GM19452 (cell line): ENCODE results near the gene SDR42E1.
A peak's percentile ranks its signal among the peaks of the same experiment; 100 is the strongest.

ENCODE experiments used
- ATAC-seq: cut with Tn5 transposase; IDR thresholded peaks from one replicate; pipeline ENCODE4 v1.9.1; 2021; ENCODE audit not compliant: unreplicated experiment

SDR42E1 gene, protein sequence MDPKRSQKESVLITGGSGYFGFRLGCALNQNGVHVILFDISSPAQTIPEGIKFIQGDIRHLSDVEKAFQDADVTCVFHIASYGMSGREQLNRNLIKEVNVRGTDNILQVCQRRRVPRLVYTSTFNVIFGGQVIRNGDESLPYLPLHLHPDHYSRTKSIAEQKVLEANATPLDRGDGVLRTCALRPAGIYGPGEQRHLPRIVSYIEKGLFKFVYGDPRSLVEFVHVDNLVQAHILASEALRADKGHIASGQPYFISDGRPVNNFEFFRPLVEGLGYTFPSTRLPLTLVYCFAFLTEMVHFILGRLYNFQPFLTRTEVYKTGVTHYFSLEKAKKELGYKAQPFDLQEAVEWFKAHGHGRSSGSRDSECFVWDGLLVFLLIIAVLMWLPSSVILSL

DNA sequence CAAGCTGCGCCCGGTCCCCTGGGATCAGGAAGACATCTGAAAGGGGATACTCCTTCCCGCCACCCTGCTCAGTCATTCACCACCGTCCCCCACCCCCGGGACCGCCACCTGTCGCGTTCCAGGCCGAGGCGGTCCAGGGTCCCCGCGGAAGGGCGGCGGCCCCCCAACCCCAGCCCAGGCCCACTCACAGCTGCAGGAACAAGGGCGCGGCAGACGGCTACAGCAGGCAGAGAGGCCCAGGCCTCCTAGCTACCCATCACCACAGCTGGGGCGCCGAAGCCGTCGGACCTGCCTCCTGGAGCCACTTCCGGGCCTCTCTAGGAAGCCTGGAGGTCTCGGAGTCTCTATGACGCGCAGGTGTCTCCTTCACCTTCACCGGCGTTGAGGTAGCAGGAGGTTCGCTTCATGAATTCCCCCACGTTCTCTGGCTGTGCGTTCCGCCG lies at the start of gene SDR42E1:
SDR42E1 (minus strand) TSS at position 272 of the 443 bp plus-strand sequence. CDS start 10,612 bp downstream, outside the sequence.
- peak; percentile 84 for ATAC-seq

DNA sequence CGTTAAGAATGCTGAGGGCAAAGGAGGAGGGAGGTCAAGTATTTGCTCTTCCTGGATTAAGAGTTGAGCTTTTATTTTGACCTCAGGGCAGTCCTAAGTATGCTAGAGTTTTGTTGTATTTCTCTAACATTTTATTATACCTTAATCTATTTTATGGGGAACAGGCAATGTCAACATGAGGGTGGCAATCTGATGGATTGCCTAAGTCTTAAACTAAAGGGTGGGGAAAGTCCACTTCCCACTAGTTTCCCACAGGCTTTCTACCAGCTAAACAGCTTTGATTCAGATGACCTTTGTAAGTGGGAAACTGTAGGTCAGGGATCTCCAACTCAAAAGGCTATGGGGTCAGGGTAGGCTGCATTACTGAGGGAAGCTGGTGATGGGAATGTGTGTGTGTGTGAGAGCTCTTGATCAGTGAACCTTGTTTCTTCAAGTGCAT lies 48.7 kb upstream of the SDR42E1 start:
- no peak for ATAC-seq

DNA sequence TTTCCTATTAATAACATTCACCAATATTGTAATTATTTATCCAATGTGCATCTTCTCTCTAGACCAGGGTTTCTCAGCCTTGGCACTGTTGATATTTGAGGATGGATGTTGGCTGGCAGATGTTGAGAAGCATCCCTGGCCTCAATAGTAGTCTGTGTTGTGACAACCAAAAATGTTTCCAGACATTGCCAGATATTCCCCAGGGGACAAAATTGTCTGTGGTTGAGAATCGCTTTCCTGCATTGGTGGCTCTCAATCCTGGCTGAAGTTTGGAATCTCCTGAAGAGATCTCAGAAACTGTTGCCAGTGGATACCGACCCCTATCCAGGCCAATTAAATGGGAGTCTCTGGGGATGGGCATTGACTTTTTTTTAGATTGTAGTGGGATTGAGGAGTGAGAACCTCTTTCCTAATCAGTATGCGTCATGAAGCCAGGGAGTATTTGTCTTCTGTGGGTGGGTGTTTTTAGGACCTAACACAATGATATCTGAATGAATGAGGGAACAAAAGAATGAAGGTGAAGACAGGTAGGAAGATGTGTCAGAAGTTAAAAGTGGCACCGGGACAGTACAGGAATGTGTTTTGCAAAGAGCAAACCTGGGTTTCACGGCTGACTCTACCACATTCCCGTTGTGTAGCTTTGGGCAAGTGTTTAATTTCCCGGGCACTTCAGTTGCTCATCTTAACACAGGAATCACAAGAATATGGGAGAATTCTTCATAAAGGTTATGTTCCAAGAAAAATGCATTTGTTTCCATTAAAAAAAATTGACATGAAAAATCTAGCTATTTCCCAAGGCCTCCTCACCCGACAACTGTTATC lies 48.1 kb upstream of the SDR42E1 start:
- no peak for ATAC-seq

DNA sequence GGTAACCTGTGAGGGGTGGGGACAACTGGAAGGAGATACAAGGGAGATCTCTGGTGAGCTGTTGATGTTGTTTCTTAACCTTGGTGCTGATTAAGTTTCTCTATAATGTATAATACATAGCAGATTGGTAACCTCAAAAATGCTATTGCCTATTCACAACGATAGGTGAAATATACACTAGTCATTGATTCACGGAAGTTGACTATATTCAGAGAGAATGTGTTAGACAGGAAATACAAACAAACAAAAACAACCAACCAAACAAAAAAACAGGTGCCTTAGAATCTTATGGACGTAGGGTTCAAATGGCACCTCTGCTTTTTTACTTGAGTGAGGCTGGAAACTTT lies 45.3 kb upstream of the SDR42E1 start:
- no peak for ATAC-seq

DNA sequence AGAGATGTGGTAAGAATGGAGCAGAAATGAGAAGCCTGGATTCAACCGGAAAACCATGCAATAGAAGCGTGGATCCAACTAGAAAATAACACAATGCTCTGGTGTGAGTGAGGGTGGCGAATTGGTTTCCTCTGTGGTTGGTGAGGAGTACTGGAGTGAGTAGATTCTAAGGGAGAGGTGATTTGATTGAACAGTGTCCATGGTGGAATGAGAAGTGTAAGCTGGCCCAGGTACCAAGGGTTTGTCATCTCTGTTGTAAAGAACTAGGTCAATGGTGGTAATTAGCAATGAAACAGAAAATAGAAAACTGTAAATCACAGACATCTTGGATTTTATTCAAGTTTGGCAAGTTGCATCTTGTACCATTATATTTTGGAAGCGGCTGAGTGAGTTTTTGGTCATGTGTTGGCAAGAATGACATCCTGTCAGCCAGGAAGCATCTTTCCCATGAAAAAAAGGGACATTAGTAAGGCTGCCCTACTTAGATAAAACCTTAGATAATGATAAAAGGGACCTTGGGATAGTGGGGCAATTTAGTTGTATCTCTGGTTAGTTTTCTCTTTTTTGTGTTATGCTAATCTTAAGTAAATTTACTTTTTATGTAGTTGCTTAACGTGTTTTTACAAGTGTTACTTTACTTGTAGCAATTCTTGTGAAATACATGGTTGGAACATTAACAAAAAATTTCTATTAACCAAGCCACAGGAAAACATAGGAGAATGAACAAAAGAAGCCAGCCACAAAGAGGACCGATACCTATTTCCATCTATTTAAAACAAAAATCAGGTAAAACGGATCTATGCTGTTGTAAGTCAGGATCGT lies 44.7 kb upstream of the SDR42E1 start:
- ATAC-seq: no peak

DNA sequence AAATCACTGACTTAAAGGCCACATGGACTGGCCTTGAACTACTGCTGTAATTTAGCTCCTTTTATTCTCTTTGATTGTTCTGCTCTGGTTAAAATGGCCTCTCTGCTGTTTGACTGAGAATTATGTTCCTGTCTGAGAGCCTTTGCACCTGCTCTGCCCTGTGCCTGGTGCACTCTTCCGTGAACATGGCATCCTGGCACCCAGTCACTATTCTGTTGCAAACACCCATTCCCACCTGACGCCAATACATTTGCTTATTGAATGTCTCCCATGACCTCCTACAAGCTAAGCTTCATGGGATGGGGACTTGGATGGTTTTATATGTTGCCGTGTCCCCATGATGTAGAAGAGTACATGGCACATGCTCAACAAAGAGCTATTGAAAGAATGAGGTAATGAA lies 43.8 kb upstream of the SDR42E1 start:
- ATAC-seq: no peak

DNA sequence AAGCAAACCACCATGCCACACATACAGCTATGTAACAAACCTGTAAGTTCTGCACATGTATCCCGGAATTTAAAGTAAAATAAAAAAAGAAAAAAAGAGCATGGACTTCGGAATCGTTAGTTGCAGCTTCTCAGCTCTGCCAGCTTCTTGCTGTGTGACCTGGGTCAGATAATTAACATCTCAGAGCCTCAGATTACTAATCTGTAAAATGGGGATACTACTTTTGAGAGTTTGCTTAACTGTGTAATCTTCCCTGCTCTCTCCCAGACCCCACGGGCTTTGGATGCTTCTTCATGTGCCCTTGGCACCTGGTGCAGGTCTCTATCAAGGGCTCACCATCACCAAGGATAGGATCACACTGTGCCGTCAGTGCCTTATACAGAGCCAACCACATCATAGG lies 40.4 kb upstream of the SDR42E1 start:
- no peak for ATAC-seq

DNA sequence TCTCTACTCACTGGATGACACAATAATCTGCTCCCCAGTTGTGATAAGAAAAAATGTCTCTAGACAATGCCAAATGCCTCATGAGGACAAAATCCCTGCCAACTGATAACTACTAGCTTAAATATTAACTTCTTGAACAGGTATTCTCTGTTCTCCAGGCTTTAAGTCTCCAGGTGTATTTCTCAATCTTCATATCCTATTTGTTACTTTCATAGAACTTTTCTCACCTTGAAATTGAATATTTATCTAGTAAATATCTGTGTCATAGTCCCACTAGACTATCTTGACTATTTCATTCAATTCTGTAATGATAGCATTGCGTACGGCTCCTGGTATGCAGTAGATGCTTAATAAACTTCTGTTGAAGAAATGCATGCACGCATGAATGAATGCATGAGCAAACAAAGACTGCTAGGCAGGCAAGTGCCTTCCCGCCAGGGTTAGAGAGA lies 39.7 kb upstream of the SDR42E1 start:
- ATAC-seq: no peak

DNA sequence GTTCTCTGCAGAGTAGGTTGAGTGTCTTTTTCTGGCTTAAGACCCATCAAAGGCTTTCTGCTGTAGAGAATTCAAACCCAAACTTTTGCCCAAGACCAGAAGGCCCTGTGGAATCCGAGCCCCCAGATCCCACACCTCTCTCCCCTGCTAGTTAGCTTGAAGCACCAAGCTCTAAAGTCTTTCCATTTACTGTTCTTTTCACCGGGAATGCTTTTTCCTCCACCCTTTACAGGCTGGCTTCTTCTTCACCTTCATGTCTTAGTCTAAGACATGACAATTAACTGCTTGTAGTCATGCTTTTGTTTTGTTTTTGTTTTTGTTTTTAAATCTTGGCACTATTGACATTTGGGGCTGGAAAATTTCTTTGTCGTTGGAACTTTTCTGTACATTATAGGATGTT lies 39.2 kb upstream of the SDR42E1 start:
- ATAC-seq: no peak

DNA sequence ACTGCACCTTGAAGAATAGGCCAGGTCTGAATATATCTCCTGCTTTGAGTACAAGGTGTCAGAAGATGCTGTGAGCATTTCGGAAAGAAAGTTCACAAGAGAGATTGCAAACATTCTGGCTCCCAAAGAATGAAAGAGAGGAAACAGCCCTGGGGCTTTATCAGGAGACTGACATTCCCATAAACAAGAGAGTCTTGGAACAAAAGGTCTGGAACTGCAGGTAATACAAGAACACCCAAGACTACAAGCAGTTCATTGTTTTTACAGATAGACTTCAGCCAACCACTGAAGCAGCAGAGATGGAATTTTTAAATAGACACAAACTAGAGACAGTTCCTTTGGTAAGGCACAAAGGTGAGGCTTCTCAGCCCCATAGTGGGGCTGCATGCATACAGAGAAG lies 38.2 kb upstream of the SDR42E1 start:
- no peak for ATAC-seq

DNA sequence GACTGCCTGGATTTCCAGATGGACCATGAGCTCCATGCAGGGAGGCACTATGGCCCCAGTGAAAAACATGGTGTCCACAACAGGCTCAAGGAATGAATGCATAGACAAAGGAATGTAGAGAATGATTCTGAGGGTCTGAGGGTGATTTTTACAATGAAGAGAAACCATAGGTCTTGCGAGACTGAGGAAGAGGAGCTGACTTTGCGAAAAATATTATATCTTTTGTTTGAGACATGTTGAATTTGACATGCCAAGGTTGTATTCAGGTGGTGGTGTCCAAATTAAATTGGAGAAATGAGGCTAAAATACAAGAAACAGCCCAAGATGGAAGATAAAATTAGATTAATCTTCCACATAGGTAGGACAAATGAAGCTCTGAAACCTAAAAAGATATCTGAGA lies 36.5 kb upstream of the SDR42E1 start:
- no peak for ATAC-seq

DNA sequence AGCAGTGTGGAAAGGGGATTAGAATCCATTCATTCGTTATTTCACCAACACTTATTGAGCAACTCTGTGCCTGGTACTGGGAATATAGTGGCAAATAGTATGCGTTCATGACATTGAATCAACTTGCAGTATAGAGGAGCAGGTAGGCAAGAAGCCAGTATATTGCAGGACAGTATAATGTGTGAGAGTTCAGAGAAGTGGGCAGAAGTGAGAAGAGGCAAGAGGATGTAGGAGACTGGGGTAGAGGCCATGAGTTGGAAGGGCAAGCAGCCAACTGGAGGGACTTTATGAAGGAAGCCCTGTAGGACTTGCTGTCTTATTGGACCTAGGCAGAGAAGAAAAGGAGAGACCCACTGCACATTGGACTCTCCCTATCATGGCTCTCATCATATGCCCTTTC lies 36.1 kb upstream of the SDR42E1 start:
- no peak for ATAC-seq

DNA sequence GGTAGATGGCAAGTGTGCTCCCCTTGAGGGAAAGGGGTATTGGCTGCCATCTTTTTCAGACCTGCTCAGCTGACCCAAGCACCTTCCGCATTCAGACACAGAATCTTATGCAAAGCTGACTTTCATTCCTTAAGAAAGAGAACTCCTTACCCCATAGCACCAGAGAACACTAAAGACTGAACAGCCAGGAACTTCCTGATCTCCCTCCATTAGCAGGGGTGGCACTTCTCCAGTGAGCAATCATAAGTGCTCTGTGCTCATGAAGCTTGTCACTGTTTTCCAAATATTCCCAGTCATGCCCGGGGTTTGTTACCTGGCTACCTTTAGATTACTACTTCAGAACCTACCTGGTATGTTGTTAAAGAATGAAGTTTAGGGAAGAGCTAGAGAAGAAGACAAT lies 35.7 kb upstream of the SDR42E1 start:
- no peak for ATAC-seq

DNA sequence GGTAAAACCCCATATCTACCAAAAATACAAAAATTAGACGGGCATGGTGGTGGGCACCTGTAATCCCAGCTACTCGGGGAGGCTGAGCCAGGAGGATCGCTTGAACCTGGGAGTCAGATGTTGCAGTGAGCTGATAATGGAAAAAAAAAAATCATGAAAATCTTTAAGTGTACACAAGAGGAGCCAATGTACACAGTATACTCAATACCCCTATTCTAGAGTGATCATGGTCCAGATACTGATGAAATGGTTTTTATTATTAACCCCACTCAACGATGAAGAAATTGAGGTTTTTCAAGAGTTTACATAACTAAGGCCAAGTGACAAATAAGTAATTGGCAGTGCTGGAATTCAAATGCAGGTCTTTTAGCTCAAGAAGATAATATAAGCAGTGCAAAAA lies 35.3 kb upstream of the SDR42E1 start:
- no peak for ATAC-seq

DNA sequence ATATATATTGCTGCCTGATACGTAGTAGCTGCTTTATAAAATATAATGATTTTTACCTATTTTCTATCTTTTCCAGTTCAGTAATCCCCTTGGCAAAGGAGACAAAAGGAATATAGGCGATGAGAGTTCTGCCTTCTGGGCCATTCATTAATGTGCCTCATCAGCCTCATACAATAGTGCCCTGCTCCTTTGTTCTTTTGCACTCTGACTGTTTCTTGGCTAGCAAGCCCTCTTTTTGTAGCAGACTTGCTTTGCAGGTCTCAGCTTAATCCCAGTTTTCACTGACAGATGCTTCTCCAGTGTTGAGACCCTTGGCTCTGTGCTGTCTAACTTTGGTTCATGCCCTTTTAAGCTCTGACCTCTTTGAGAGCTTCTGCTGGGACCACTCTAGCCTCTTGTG lies 34.2 kb upstream of the SDR42E1 start:
- ATAC-seq: no peak

DNA sequence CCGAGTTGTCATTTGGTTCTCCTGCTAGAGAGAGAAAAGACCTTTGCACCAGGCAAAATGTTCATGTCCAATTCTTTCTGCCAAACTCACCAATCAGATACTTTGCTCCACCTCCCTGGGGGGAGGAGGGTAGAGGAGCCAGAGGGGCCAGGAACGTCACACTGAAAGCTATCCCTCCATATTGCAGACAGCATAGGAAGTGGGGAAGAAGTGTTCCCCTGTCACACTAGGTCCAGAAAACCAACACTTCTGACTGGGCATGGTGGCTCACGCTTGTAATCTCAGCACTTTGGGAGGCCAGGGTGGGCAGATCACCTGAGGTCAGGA lies 33.3 kb upstream of the SDR42E1 start:
- no peak for ATAC-seq

DNA sequence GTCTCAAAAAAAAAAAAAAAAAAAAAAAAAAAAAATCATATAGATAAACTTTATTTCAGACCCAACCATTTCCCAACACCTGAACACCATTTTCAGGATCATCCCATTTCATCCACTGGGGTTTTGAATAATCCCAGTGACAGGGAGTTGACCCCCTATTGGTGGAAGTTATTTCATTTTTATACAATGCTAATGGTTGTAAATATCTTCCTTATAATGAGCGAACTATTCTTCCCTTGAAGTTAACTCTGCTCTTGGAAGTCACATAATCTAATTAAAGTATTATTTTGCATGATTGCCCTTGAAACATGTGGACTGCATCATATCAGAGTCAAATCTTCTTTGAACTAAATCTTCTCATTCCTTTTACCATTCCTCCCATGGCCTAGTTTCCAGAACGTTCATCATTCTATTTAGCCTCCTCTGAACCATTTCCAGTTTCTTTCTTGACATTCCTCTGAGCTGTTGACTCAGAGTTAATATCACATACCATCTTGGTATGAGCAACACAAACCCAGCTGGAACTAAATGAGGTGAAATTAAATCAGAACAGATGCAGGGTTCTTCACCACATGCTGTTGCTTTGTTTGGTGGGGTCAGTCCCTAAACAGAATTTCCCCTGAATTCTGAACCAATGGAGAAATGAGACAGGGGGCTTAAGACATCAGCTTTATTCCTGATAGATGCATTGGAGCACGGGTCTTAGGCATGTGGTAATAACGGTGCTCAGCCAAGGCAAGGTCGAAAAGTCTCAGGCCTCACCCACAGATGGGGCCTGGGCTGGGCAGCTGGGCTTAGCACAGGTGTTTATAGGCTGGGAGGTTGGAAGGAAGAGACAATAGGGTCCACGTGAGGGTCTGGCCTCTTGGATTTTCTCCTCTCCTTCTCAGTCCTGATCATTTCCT lies 32.7 kb upstream of the SDR42E1 start:
- ATAC-seq: no peak

DNA sequence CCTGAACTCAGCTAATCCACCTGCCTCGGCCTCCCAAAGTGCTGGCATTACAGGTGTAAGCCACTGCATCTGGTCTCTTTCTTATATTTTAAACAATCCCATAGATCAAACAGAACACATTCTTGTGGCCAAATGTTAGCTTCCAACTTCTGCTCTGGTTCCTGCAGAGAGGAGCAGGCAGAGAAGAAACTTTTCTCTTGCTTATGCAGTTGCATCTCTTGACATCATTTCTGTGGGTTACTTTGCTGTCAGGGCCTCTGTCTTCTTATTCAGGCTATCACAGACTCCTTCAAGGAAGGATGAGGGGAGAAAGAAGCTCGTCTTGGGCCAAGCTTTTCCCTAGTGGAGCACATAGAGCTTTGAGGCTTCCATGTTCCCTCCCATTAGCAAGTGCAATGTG lies 31.6 kb upstream of the SDR42E1 start:
- no peak for ATAC-seq

DNA sequence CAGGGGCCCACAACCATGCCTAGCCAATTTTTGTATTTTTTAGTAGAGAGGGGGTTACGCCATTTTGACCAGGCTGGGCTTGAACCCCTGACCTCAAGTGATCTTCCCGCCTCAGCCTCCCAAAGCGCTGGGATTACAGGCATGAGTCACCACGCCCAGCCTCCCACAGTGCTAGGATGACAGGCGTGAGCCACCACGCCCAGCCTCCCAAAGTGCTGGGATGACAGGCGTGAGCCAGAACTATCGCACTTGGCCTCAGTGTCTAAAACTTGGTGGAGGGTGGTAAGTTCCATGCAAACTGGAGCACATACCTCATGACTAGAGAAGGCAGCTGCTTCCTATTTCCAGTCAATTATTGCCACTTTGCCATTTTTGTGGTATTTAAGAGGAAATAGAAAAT lies 30.9 kb upstream of the SDR42E1 start:
- ATAC-seq: no peak

DNA sequence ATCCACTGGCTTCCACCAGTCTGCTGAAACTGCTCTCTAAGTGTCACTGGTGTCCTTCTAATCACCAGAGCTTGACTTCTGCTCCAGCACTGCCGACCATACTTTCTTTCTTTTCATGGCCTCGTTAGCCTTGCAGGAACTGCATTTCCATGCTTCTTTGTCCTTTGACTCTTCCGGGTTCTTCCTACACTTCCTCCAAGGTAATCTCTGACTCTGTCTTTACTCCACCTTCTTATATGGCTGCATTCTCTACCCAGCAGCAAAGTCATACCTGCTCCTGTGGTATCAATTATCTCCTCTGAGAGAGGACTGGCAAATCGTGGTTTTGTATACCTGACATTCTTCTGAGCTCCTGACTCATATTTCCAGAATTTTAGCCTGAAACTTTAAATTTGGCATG lies 30.3 kb upstream of the SDR42E1 start:
- ATAC-seq: no peak

DNA sequence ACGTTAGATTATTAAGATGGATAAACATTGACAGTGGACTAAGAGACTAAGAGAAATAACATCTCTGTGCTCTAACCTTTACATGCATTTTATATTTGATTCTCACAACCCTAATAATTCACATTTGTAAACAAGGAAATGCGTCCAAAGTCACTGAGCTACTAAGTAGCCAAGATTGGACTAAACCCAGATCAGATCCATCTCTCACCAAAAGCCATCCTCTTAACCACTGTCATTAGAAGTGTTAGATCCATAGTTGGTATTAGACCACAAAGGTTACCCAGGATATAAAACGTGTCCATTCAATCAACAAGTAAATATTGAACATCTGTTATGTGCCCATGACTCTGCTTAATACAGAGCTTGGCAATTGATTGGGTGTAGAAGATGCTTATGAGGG lies 29.0 kb upstream of the SDR42E1 start:
- ATAC-seq: no peak
